Ishikawa (cell line): Measurements from ENCODE around the gene NSUN2.

Source experiments
- CEBPB ChIP-seq: IDR thresholded peaks from 2 replicates; pipeline ENCODE4 v1.6.1; 2012
- CREB1 ChIP-seq: IDR thresholded peaks from 2 replicates; pipeline ENCODE4 v1.6.1; 2012; ENCODE audit warnings: low read depth
- EGR1 ChIP-seq: IDR thresholded peaks from 2 replicates; pipeline ENCODE4 v1.6.1; 2012
- EP300 ChIP-seq: IDR thresholded peaks from 2 replicates; pipeline ENCODE4 v1.6.1; 2012; ENCODE audit warnings: borderline replicate concordance
- FOXM1 ChIP-seq: IDR thresholded peaks from 2 replicates; pipeline ENCODE4 v1.6.1; 2012; ENCODE audit warnings: low read depth, borderline replicate concordance
- MAX ChIP-seq: IDR thresholded peaks from 2 replicates; pipeline ENCODE4 v1.6.1; 2012
- NFIC ChIP-seq: IDR thresholded peaks from 2 replicates; pipeline ENCODE4 v1.6.1; 2012
- RAD21 ChIP-seq: IDR thresholded peaks from 2 replicates; pipeline ENCODE4 v1.6.1; 2012; ENCODE audit warnings: low read depth
- TAF1 ChIP-seq: IDR thresholded peaks from 2 replicates; pipeline ENCODE4 v1.6.1; 2012; ENCODE audit warnings: low read depth, mild to moderate bottlenecking
- TCF12 ChIP-seq: IDR thresholded peaks from 2 replicates; pipeline ENCODE4 v1.6.1; 2012; ENCODE audit warnings: low read depth
- TEAD4 ChIP-seq: IDR thresholded peaks from 2 replicates; pipeline ENCODE4 v1.6.1; 2012
- YY1 ChIP-seq: IDR thresholded peaks from 2 replicates; pipeline ENCODE4 v1.6.1; 2012; ENCODE audit warnings: low read depth
- ZBTB7A ChIP-seq: IDR thresholded peaks from 2 replicates; pipeline ENCODE4 v1.6.1; 2012; ENCODE audit warnings: low read depth
- TF ChIP-seq, protein P1 (sequence below): IDR thresholded peaks from 2 replicates; pipeline ENCODE4 v1.6.1; 2012
- TF ChIP-seq, protein P2 (sequence below): IDR thresholded peaks from 2 replicates; pipeline ENCODE4 v1.6.1; 2012; ENCODE audit warnings: low read depth, mild to moderate bottlenecking

NSUN2 gene

DNA sequence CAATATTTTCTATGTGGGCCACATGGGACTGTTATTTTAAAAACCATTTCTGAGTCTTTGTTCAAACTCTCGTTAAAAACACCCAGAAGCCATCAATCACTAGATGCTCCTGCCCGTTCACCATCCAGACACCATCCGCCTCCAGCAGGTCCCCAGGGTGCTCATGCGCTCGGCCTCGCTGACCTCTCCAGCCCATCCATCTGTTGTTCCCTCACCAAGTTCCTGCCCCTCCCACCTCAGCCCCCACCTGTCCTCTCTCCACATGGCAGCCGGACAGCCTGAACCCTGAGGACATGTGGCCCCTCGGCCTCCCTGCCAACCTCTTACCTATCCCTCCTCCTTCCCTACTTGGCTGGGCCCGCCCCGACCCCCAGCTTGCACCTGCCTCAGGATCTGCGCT lies 31.6 kb downstream of the NSUN2 start:
- no peak for TF ChIP-seq YY1
- no peak for TF ChIP-seq MAX
- no peak for TF ChIP-seq EGR1
- no peak for TF ChIP-seq FOXM1
- TF ChIP-seq TAF1 = no peak
- TF ChIP-seq ZBTB7A = no peak
- no peak for TF ChIP-seq TCF12
- no peak for TF ChIP-seq TEAD4
- TF ChIP-seq, protein P1, sequence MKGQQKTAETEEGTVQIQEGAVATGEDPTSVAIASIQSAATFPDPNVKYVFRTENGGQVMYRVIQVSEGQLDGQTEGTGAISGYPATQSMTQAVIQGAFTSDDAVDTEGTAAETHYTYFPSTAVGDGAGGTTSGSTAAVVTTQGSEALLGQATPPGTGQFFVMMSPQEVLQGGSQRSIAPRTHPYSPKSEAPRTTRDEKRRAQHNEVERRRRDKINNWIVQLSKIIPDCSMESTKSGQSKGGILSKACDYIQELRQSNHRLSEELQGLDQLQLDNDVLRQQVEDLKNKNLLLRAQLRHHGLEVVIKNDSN = no peak
- TF ChIP-seq EP300 = no peak
- TF ChIP-seq CEBPB = no peak
- no peak for TF ChIP-seq CREB1
- TF ChIP-seq, protein P2, sequence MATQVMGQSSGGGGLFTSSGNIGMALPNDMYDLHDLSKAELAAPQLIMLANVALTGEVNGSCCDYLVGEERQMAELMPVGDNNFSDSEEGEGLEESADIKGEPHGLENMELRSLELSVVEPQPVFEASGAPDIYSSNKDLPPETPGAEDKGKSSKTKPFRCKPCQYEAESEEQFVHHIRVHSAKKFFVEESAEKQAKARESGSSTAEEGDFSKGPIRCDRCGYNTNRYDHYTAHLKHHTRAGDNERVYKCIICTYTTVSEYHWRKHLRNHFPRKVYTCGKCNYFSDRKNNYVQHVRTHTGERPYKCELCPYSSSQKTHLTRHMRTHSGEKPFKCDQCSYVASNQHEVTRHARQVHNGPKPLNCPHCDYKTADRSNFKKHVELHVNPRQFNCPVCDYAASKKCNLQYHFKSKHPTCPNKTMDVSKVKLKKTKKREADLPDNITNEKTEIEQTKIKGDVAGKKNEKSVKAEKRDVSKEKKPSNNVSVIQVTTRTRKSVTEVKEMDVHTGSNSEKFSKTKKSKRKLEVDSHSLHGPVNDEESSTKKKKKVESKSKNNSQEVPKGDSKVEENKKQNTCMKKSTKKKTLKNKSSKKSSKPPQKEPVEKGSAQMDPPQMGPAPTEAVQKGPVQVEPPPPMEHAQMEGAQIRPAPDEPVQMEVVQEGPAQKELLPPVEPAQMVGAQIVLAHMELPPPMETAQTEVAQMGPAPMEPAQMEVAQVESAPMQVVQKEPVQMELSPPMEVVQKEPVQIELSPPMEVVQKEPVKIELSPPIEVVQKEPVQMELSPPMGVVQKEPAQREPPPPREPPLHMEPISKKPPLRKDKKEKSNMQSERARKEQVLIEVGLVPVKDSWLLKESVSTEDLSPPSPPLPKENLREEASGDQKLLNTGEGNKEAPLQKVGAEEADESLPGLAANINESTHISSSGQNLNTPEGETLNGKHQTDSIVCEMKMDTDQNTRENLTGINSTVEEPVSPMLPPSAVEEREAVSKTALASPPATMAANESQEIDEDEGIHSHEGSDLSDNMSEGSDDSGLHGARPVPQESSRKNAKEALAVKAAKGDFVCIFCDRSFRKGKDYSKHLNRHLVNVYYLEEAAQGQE = no peak
- TF ChIP-seq NFIC = no peak
- no peak for TF ChIP-seq RAD21

GRCh38 chr5:6599739-6600138 lies 33.1 kb downstream of the NSUN2 start:
- no peak for TF ChIP-seq CREB1
- TF ChIP-seq, protein P1 = no peak
- TF ChIP-seq TEAD4 = no peak
- no peak for TF ChIP-seq FOXM1
- TF ChIP-seq TCF12 = no peak
- TF ChIP-seq ZBTB7A = no peak
- no peak for TF ChIP-seq YY1
- TF ChIP-seq NFIC = no peak
- TF ChIP-seq MAX = no peak
- no peak for TF ChIP-seq RAD21
- TF ChIP-seq CEBPB = no peak
- no peak for TF ChIP-seq EP300
- TF ChIP-seq, protein P2 = no peak
- TF ChIP-seq TAF1 = no peak
- TF ChIP-seq EGR1 = no peak

- TF ChIP-seq RAD21 (no peak), TAF1 (no peak), ZBTB7A (no peak), CREB1 (no peak), EP300 (no peak), EGR1 (no peak), MAX (no peak)
- TF ChIP-seq, protein P1 = no peak
- TF ChIP-seq, protein P2 = no peak
These were observed 34.4 kb downstream of the NSUN2 start for GRCh38 chr5:6598351-6598900.

- no peak for TF ChIP-seq MAX
- no peak for TF ChIP-seq CREB1
- TF ChIP-seq TCF12 = no peak
- TF ChIP-seq ZBTB7A = no peak
- TF ChIP-seq EP300 = no peak
- TF ChIP-seq, protein P1 = no peak
- TF ChIP-seq YY1 = no peak
- no peak for TF ChIP-seq CEBPB
- no peak for TF ChIP-seq TEAD4
- no peak for TF ChIP-seq TAF1
- no peak for TF ChIP-seq NFIC
- TF ChIP-seq RAD21 = no peak
- no peak for TF ChIP-seq FOXM1
- TF ChIP-seq, protein P2 = no peak
- no peak for TF ChIP-seq EGR1
These were observed 35.3 kb downstream of the NSUN2 start for GRCh38 chr5:6597557-6597956.
